ENCODE results near the gene GUCA1A. TPM values are rescaled to one million over a fixed set of nuclear protein-coding genes. Genes with fewer than 3 reads are reported as not detected.
A peak's percentile ranks its signal among the peaks of the same experiment; 100 is the strongest.

GUCA1A gene
- total RNA-seq, 1 donor from 2014 or later = 0.84 TPM

- no peak for DNase-seq (ENCODE audit: low spot score, unreplicated experiment)
- no peak overlapping the region for H3K27ac Mint-ChIP-seq
- no peaks in the 10 kb centered on the region for H3K36me3 Mint-ChIP-seq (ENCODE audit: insufficient read depth)
- peaks cover 22% of the 10 kb centered on the region for H3K4me1 Mint-ChIP-seq (ENCODE audit: low read depth)
- no peaks in the 10 kb centered on the region for H3K27me3 Mint-ChIP-seq
- H3K4me3 Mint-ChIP-seq (ENCODE audit: low read depth) = peak overlapping the region; percentile 17
- no peaks in the 10 kb centered on the region for H3K9me3 Mint-ChIP-seq (ENCODE audit: low read depth)
- no peak for TF ChIP-seq CTCF (IDR thresholded peaks at IDR 0.05; ENCODE audit: unreplicated experiment)
These were observed 53.0 kb downstream of the GUCA1A start for GRCh38 chr6:42226161-42226611.

GRCh38 chr6:42226645-42227143 is 53.5 kb downstream of the GUCA1A start:
- Mint-ChIP-seq H3K4me1 (ENCODE audit: low read depth) (peaks cover 22% of the 10 kb centered on the region), H3K27me3 (no peaks in the 10 kb centered on the region), H3K9me3 (ENCODE audit: low read depth) (no peaks in the 10 kb centered on the region), H3K27ac (peak overlapping the region; percentile 82), H3K4me3 (ENCODE audit: low read depth) (peak overlapping the region; percentile 17), H3K36me3 (ENCODE audit: insufficient read depth) (no peaks in the 10 kb centered on the region)
- DNase-seq (ENCODE audit: low spot score, unreplicated experiment) = no peak
- no peak for TF ChIP-seq CTCF (IDR thresholded peaks at IDR 0.05; ENCODE audit: unreplicated experiment)

GRCh38 chr6:42227173-42227850 is 54.1 kb downstream of the GUCA1A start:
- no peaks in the 10 kb centered on the region for H3K9me3 Mint-ChIP-seq (ENCODE audit: low read depth)
- H3K36me3 Mint-ChIP-seq (ENCODE audit: insufficient read depth) = no peaks in the 10 kb centered on the region
- peak overlapping the region; percentile 82 for H3K27ac Mint-ChIP-seq
- H3K4me3 Mint-ChIP-seq (ENCODE audit: low read depth) = no peak overlapping the region
- DNase-seq (ENCODE audit: low spot score, unreplicated experiment) = no peak
- no peak for TF ChIP-seq CTCF (IDR thresholded peaks at IDR 0.05; ENCODE audit: unreplicated experiment)
- H3K4me1 Mint-ChIP-seq (ENCODE audit: low read depth) = peaks cover 22% of the 10 kb centered on the region
- H3K27me3 Mint-ChIP-seq = no peaks in the 10 kb centered on the region

- TF ChIP-seq CTCF (IDR thresholded peaks at IDR 0.05; ENCODE audit: unreplicated experiment) = no peak
- Mint-ChIP-seq H3K36me3 (ENCODE audit: insufficient read depth) (no peaks in the 10 kb centered on the region), H3K4me1 (ENCODE audit: low read depth) (peaks cover 22% of the 10 kb centered on the region), H3K4me3 (ENCODE audit: low read depth) (no peak overlapping the region), H3K27me3 (no peaks in the 10 kb centered on the region), H3K27ac (no peak overlapping the region), H3K9me3 (ENCODE audit: low read depth) (no peaks in the 10 kb centered on the region)
- no peak for DNase-seq (ENCODE audit: low spot score, unreplicated experiment)
These were observed 55.1 kb downstream of the GUCA1A start for GRCh38 chr6:42228305-42228704.

Other genes starting within 250 kb of the GUCA1A start
- 10.4 and 11.7 TPM in 2 replicates for gene CCND3, start 231.6 kb upstream of the GUCA1A start, total RNA-seq
- 38.9 and 40.4 TPM in 2 replicates for gene TAF8, start 122.8 kb upstream of the GUCA1A start, total RNA-seq
- gene C6orf132, start 30.7 kb upstream of the GUCA1A start, total RNA-seq = 11.8 and 14.5 TPM in 2 replicates
- gene GUCA1B, start 21.6 kb downstream of the GUCA1A start, total RNA-seq = 1.3 and 1.4 TPM in 2 replicates
- gene MRPS10, start 44.5 kb downstream of the GUCA1A start, total RNA-seq = 22.0 and 22.5 TPM in 2 replicates